AG04450 (cell line): Measurements from ENCODE around the gene PPFIBP1. TPM values are rescaled to one million over a fixed set of nuclear protein-coding genes. Genes with fewer than 3 reads are reported as not detected.
A peak's percentile ranks its signal among the peaks of the same experiment; 100 is the strongest.
"Not testable (repeated sequence)": the region's sequence is repeated elsewhere in the genome, so short reads cannot be mapped to it uniquely, and the experiment has no call there.

Source experiments
- CTCF ChIA-PET: fragments of 300-600, 350-600 bp; formaldehyde crosslinking; extraction: SDS; loops from one replicate; lab custom pipeline; 2022; ENCODE audit warnings: antibody characterized with exemption, inconsistent platforms; lab: Charles Lee
- POLR2A ChIA-PET: fragments of 350-600 bp; formaldehyde crosslinking; extraction: SDS; loops from one replicate; lab custom pipeline; 2021; ENCODE audit warnings: antibody characterized with exemption, inconsistent platforms; lab: Yijun Ruan, JAX
- DNase-seq: peaks from one replicate; pipeline ENCODE4 v3.0.0-alpha.2; 2011; ENCODE audit warnings: low read depth, low spot score
- H3K27ac ChIP-seq: one replicate; pipeline ENCODE4 v1.5.1; 2012; ENCODE audit warnings: low read depth, low read length, control low read depth
- H3K27me3 ChIP-seq: one replicate; pipeline ENCODE4 v1.6.0; 2012; ENCODE audit warnings: low read length; ENCODE audit not compliant: control insufficient read depth, insufficient read depth
- H3K4me3 ChIP-seq: 2 replicates; pipeline ENCODE4 v1.5.1; 2011; ENCODE audit warnings: mild to moderate bottlenecking, low read depth, low read length, control low read depth
- H3K9me3 ChIP-seq: 2 replicates; pipeline ENCODE4 v1.5.1; 2012; ENCODE audit warnings: low read length; ENCODE audit not compliant: control insufficient read depth, insufficient read depth
- CTCF ChIP-seq: IDR thresholded peaks from 2 replicates; pipeline ENCODE4 v1.5.1; 2011; ENCODE audit warnings: low read depth, low read length, control low read depth, inconsistent platforms
- polyA plus RNA-seq: library from polyadenylated mRNA; depleted of rRNA; stranded (reverse); fragments of >200 nt; gene quantifications from 2 replicates; pipeline ENCODE4 v1.2.3, GENCODE V29; 2011

Gene PPFIBP1
- polyA plus RNA-seq, 1 experiment: 58.3 TPM

DNA sequence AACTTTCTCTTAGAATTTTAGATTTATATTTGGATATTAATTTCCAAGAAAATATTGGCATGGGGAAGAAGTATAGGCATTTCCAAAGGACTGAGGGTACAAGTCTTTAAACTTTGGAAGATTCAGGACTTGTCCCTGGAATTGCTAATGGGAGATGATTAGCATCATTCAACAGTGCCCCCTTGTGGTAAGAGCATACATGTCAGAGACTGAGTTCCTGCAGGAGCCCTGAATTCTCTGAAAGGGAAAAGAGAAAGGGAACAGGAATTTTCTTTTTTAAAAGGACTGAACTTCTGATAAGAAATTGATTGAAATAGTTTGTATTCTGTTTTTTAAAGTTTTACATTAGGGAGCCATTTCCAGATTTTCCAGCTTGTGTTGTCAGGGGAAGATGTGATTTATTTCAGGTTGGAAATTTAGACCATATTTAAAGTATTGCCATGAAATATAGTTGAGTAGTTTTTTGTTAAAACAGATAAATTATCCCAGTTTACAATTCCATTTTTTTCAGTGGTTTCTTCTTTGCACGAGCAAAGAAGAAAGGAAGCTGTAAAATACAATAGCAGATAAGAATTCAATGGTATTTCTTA, 128.3 kb downstream of the PPFIBP1 start:
- Histone ChIP-seq H3K27me3 (no peaks in the 10 kb centered on the region), H3K4me3 (no peak overlapping the region), H3K9me3 (no peaks in the 10 kb centered on the region), H3K27ac (no peak overlapping the region)
- POLR2A ChIA-PET: no interaction called here
- peak; percentile 91 for TF ChIP-seq CTCF
- DNase-seq: peak; percentile 63
- CTCF ChIA-PET: interaction anchor here (0.6 to 1.8 kb wide), 32 partner anchors 8 to 347 kb away, joined by 3 to 20 read pairs (median 3); no protein-coding TSS in a partner anchor

DNA sequence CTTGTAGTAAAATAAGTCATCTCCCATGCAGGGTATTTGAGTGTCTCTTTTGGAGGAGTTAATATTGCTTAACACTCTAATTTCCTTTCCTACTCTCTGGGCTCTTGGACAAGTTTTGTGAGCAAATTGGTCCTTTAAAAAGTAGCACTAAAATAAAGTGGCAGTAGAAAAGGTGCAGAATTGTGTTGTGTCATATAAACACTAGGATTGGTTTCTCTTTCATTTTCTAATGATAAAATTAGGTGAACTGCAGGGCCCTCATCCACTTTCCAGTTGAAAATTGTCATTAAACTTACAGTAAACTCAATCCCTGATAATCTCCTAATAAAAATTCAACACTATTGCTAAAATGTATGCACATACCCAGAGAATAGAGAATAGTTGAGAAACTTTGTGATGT, 129.7 kb downstream of the PPFIBP1 start:
- CTCF ChIA-PET: interaction anchor here (1.6 to 1.8 kb wide), 3 partner anchors 9 to 229 kb away, joined by 5 to 12 read pairs (median 10); no protein-coding TSS in a partner anchor
- H3K4me3 ChIP-seq: no peak overlapping the region
- no peaks in the 10 kb centered on the region for H3K27me3 ChIP-seq
- H3K9me3 ChIP-seq: no peaks in the 10 kb centered on the region
- DNase-seq: no peak
- no peak overlapping the region for H3K27ac ChIP-seq
- POLR2A ChIA-PET: no interaction called here
- TF ChIP-seq CTCF: no peak

DNA sequence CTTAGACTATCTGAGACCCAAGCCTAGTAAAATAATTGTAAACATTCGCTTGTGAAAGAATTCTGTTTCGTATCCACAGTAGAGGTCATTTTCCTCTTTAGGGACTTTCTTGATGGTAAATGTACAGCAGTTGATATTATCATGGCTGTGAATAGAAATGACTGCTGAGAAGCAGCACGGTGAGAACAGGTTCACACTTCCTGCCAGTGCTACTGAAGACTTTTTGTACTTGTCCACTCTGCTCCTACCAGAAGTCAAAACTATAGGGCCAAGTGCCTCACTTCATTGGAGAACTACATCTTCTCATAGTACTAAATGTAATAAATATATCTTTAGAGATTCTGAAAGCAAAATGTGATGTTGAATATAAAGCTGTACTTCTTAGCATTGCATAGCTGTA, 131.5 kb downstream of the PPFIBP1 start:
- H3K27ac ChIP-seq, CTCF ChIA-PET, H3K9me3 ChIP-seq, POLR2A ChIA-PET, H3K4me3 ChIP-seq, H3K27me3 ChIP-seq, DNase-seq: not testable (repeated sequence)

GRCh38 chr12:27657296-27657695, 133.3 kb downstream of the PPFIBP1 start:
- H3K27me3 ChIP-seq: no peaks in the 10 kb centered on the region
- H3K4me3 ChIP-seq: no peak overlapping the region
- no peak for TF ChIP-seq CTCF
- no peak overlapping the region for H3K27ac ChIP-seq
- ChIA-PET CTCF (no interaction called here), POLR2A (no interaction called here)
- no peak for DNase-seq
- no peaks in the 10 kb centered on the region for H3K9me3 ChIP-seq

DNA sequence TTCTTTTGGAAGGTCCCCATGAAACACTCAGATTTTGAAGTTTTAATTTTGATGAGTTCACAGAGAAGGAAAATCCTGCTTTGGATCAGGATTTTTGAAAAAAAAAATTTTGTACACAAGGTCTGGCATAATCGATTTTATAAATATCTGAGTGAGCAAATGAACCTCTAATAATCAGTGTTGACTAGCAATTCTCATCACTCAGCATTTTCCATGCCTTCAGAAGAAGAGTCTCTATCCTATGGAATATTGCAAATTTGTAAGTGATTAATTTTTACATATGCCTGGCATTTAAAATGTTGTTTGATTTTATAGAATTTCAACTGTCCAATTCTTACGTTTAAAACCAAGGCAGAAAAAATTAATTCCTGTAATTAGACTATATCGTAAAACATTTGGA, 141.7 kb downstream of the PPFIBP1 start:
- Histone ChIP-seq H3K4me3 (no peak overlapping the region), H3K27ac (no peak overlapping the region), H3K27me3 (no peaks in the 10 kb centered on the region), H3K9me3 (no peaks in the 10 kb centered on the region)
- DNase-seq: no peak
- CTCF ChIA-PET: no interaction called here
- no peak for TF ChIP-seq CTCF
- POLR2A ChIA-PET: no interaction called here
